ENCODE measurements around the gene ITGB2. TPM values are rescaled to one million over a fixed set of nuclear protein-coding genes. Genes with fewer than 3 reads are reported as not detected.

ITGB2 gene
- total RNA-seq, 1 donor from 2014 or later, result 0.62 TPM

DNA sequence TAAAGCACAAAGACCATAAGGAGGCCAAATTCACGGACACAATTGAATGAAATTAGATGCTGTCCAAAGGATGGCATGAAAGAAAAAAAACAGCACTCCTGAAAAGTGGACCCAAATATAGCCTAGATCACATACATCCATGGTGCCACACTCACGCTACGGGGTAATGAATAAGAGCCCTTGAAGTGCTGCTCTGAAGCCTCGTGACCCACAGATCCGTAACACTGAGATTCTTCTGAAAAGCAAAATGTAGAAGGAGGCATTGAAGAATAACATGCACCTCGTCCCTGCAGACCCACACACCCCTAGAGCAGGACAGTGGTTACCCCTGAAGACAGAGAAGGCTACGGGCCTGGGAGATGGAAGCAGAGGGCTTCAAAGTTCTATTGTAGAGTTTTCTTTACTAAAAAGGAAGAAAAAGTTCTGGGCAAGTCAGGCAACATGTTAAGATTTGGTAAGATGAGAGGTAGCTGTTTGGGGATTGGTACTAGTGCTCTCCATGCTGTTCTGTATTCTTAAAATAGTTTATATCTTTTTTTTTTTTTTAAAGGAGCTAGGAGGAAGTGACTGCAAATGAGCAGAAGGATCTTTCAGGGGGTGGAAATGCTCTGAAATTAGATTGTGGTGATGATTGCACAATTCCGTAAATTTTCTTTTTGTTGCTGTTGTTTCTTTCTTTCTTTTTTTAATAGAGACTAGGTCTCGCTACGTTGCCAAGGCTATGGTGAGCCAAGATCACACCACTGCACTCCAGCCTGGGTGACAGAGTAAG lies 4.1 kb upstream of the ITGB2 start:
- Mint-ChIP-seq H3K27ac (ENCODE audit: unreplicated experiment) (no peak overlapping the region), H3K36me3 (ENCODE audit: unreplicated experiment) (peaks cover 4% of the 10 kb centered on the region), H3K27me3 (ENCODE audit: unreplicated experiment) (peaks cover 27% of the 10 kb centered on the region), H3K4me1 (ENCODE audit: unreplicated experiment) (peaks cover 37% of the 10 kb centered on the region), H3K9me3 (ENCODE audit: unreplicated experiment) (no peaks in the 10 kb centered on the region), H3K4me3 (ENCODE audit: unreplicated experiment) (no peak overlapping the region)
- DNase-seq (ENCODE audit: extremely low spot score, unreplicated experiment), result no peak
- TF ChIP-seq, protein P1, sequence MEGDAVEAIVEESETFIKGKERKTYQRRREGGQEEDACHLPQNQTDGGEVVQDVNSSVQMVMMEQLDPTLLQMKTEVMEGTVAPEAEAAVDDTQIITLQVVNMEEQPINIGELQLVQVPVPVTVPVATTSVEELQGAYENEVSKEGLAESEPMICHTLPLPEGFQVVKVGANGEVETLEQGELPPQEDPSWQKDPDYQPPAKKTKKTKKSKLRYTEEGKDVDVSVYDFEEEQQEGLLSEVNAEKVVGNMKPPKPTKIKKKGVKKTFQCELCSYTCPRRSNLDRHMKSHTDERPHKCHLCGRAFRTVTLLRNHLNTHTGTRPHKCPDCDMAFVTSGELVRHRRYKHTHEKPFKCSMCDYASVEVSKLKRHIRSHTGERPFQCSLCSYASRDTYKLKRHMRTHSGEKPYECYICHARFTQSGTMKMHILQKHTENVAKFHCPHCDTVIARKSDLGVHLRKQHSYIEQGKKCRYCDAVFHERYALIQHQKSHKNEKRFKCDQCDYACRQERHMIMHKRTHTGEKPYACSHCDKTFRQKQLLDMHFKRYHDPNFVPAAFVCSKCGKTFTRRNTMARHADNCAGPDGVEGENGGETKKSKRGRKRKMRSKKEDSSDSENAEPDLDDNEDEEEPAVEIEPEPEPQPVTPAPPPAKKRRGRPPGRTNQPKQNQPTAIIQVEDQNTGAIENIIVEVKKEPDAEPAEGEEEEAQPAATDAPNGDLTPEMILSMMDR (IDR thresholded peaks at IDR 0.05), result no peak

DNA sequence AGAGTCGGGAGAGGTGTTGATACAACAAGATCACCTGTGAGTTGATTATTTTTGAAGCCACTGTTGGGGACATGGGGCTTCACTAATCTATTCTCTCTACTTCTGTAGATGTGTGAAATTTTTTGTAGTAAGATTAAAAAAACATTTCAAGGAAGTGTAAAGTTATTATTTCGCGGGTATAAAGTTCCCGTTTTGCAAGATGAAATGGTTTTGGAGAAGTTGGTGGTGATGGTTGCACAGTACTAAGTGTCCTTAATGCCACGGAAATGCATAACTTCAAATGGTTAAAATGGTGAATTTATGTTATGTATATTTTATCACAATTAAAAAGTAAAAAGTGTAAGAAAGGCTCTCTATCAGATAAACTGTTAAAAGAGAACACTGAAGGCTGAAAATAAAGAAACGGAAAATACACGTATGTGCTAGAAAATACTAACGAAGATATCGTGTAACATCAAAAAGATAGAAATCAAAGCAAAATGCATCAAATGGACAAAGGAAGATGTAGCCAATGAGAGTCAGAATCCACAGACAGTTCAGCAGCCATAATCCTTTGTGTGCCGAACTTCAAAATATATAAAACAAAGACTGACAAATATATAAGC lies 2.9 kb upstream of the ITGB2 start:
- peaks cover 4% of the 10 kb centered on the region for H3K36me3 Mint-ChIP-seq (ENCODE audit: unreplicated experiment)
- peaks cover 28% of the 10 kb centered on the region for H3K4me1 Mint-ChIP-seq (ENCODE audit: unreplicated experiment)
- H3K4me3 Mint-ChIP-seq (ENCODE audit: unreplicated experiment), result no peak overlapping the region
- peaks cover 28% of the 10 kb centered on the region for H3K27me3 Mint-ChIP-seq (ENCODE audit: unreplicated experiment)
- no peaks in the 10 kb centered on the region for H3K9me3 Mint-ChIP-seq (ENCODE audit: unreplicated experiment)
- DNase-seq (ENCODE audit: extremely low spot score, unreplicated experiment), result no peak
- H3K27ac Mint-ChIP-seq (ENCODE audit: unreplicated experiment), result no peak overlapping the region
- TF ChIP-seq, protein P1 (IDR thresholded peaks at IDR 0.05), result no peak

DNA sequence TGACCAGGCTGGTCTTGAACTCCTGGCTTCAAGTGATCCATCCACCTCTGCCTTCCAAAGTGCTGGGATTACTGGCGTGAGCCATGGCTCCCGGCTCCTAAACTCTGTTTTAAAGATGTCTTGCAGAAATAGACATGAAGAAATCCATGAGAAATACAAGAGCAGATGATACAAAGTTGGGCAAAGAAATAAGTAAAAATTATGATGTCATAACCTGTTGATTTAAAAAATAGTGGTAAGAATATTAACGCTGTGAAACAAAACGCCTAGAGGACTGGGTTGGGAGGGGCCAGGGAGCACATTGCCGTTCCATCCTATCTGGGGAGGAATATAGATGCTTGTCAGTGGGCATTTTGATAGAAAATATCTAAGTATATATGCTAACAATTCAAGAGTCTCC lies 1.2 kb upstream of the ITGB2 start:
- TF ChIP-seq, protein P1 (IDR thresholded peaks at IDR 0.05), result no peak
- Mint-ChIP-seq H3K27me3 (ENCODE audit: unreplicated experiment) (peaks cover 28% of the 10 kb centered on the region), H3K9me3 (ENCODE audit: unreplicated experiment) (no peaks in the 10 kb centered on the region), H3K4me1 (ENCODE audit: unreplicated experiment) (peaks cover 12% of the 10 kb centered on the region), H3K27ac (ENCODE audit: unreplicated experiment) (no peak overlapping the region), H3K36me3 (ENCODE audit: unreplicated experiment) (peaks cover 4% of the 10 kb centered on the region), H3K4me3 (ENCODE audit: unreplicated experiment) (no peak overlapping the region)
- DNase-seq (ENCODE audit: extremely low spot score, unreplicated experiment), result no peak

DNA sequence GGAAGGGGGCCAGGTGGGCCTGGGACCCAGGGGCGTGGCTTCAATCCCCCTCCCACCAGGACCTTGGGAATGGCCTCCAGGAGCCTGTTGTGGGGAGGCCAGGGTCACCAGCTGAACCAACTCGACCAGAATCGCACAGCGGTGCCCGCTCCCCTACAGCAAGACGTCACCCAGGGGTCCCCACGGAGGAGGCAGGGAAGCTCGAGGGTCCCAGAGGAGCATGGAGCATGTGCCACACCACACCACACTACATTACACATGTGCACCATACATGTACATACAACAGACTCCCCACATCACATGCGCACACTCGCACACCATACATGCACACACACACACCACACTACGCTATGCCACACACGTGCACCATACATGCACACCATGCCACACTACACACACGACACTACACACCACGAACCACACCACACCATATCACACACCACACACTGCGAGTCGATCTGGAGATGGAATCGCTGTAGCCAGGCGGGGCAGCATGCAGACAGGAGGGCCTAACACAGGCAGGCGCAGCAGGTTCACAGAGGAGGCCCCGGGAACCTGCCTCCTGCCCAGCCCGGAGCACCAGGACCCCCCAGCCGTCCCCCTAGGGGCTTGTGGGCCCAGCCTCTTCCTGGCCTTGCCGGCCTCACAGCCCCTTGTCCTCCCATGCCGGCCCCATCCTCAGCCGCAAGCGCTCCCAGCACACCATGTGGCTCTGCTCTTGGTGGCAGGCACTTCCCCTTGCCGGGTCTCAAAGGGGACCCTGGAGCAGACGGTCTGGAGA lies 596 bp downstream of the ITGB2 start:
- Mint-ChIP-seq H3K27me3 (ENCODE audit: unreplicated experiment) (peaks cover 28% of the 10 kb centered on the region), H3K4me3 (ENCODE audit: unreplicated experiment) (no peak overlapping the region), H3K4me1 (ENCODE audit: unreplicated experiment) (peaks cover 5% of the 10 kb centered on the region), H3K36me3 (ENCODE audit: unreplicated experiment) (peaks cover 4% of the 10 kb centered on the region), H3K9me3 (ENCODE audit: unreplicated experiment) (no peaks in the 10 kb centered on the region), H3K27ac (ENCODE audit: unreplicated experiment) (no peak overlapping the region)
- TF ChIP-seq, protein P1 (IDR thresholded peaks at IDR 0.05), result no peak
- DNase-seq (ENCODE audit: extremely low spot score, unreplicated experiment), result no peak

Data from osteocyte (in vitro differentiated cells).